H1 (cell line): ENCODE measurements around the gene RIPPLY1. TPM values are rescaled to one million over a fixed set of nuclear protein-coding genes. Genes with fewer than 3 reads are reported as not detected.

Source experiments
- CTCF ChIA-PET: fragments of 300-600 bp; sonication (Branson Sonifier 250); formaldehyde crosslinking; loops from one replicate; lab custom pipeline; 2021; ENCODE audit not compliant: partially characterized antibody; lab: Charles Lee
- POLR2A ChIA-PET: fragments of 300-600 bp; sonication (Branson Sonifier 250); formaldehyde crosslinking; loops from one replicate; lab custom pipeline; 2021; ENCODE audit warnings: inconsistent platforms; ENCODE audit not compliant: partially characterized antibody; lab: Charles Lee
- DNase-seq, 2 experiments: peaks; one replicate each; pipeline versions ENCODE4 v3.0.0 to v3.0.0-alpha.2; 2010 to 2022; ENCODE audit warnings: low spot score in 2 of 2, low read depth in 1 of 2, mixed read lengths in 1 of 2
- FAIRE-seq: peaks from 2 replicates; lab custom pipeline; 2011; peaks lifted over from hg19 to GRCh38; lab: Jason Lieb, UNC
- H2AFZ ChIP-seq: 2 replicates; pipeline ENCODE4 v1.8.1; 2012; ENCODE audit warnings: low read length, inconsistent platforms
- H2AK5ac ChIP-seq: 2 replicates; pipeline ENCODE4 v1.6.1; 2013; ENCODE audit warnings: low read depth, low read length
- H2BK120ac ChIP-seq: replicated peaks from 2 replicates; pipeline ENCODE3; 2013; ENCODE audit warnings: low read depth, low read length, inconsistent platforms
- H2BK12ac ChIP-seq: 2 replicates; pipeline ENCODE4 v1.6.1; 2013; ENCODE audit warnings: low read depth, low read length
- H2BK15ac ChIP-seq: 2 replicates; pipeline ENCODE4 v1.6.1; 2013; ENCODE audit warnings: low read length
- H2BK20ac ChIP-seq: 2 replicates; pipeline ENCODE4 v1.6.1; 2013; ENCODE audit warnings: low read length
- H2BK5ac ChIP-seq: 2 replicates; pipeline ENCODE4 v1.6.1; 2013; ENCODE audit warnings: low read depth, low read length
- H3K14ac ChIP-seq: 2 replicates; pipeline ENCODE4 v1.6.1; 2013; ENCODE audit warnings: inconsistent platforms; ENCODE audit not compliant: insufficient read length
- H3K18ac ChIP-seq: 2 replicates; pipeline ENCODE4 v1.6.1; 2013; ENCODE audit warnings: low read length; ENCODE audit errors: extremely low read depth
- H3K23ac ChIP-seq: 2 replicates; pipeline ENCODE4 v1.6.1; 2013; ENCODE audit warnings: inconsistent platforms; ENCODE audit not compliant: insufficient read length
- H3K23me2 ChIP-seq: 2 replicates; pipeline ENCODE4 v1.6.1; 2013; ENCODE audit warnings: low read depth, low read length
- H3K27ac ChIP-seq: 2 replicates; pipeline ENCODE4 v1.6.1; 2011; ENCODE audit warnings: low read depth, low read length, inconsistent platforms
- H3K27me3 ChIP-seq, 4 experiments: replicated peaks in 1 of 4; 1 replicate in 1 of 4; 2 replicates in 3 of 4; pipeline versions ENCODE4 v1.6.1 to v1.8.1; 2011 to 2013; ENCODE audit warnings: low read length in 3 of 4, mild to moderate bottlenecking in 3 of 4, inconsistent platforms in 2 of 4, mixed read lengths in 2 of 4, moderate library complexity in 1 of 4; ENCODE audit not compliant: control insufficient read depth in 3 of 4, insufficient read depth in 3 of 4; ENCODE audit errors: extremely low read depth in 1 of 4
- H3K36me3 ChIP-seq, 4 experiments: 2 replicates each; pipeline versions ENCODE4 v1.6.1 to v1.8.1; 2011 to 2013; ENCODE audit warnings: mild to moderate bottlenecking in 4 of 4, low read length in 3 of 4, moderate library complexity in 2 of 4, control low read depth in 1 of 4, inconsistent platforms in 1 of 4; ENCODE audit not compliant: insufficient read depth in 4 of 4, control insufficient read depth in 2 of 4
- H3K4ac ChIP-seq: replicated peaks from 2 replicates; pipeline ENCODE3; 2013; ENCODE audit warnings: low read length, low read depth, mixed read lengths, inconsistent platforms; ENCODE audit not compliant: insufficient read length
- H3K4me1 ChIP-seq, 4 experiments: replicated peaks in 1 of 4; 1 replicate in 1 of 4; 2 replicates in 3 of 4; pipeline versions ENCODE4 v1.6.1 to v1.8.1; 2011 to 2013; ENCODE audit warnings: low read length in 3 of 4, inconsistent platforms in 2 of 4, mixed read lengths in 1 of 4; ENCODE audit not compliant: insufficient read depth in 4 of 4, control insufficient read depth in 3 of 4
- H3K4me2 ChIP-seq, 2 experiments: 2 replicates each; pipeline versions ENCODE4 v1.6.1 to v1.8.1; 2011 to 2013; ENCODE audit warnings: low read depth in 2 of 2, low read length in 2 of 2, control low read depth in 1 of 2, inconsistent platforms in 1 of 2, mild to moderate bottlenecking in 1 of 2; ENCODE audit not compliant: insufficient read depth in 1 of 2
- H3K4me3 ChIP-seq, 4 experiments: fragments of 200-600, 300-600 bp in 1 of 4; sonication (generic), shearing (Covaris generic), sonication (Bioruptor Twin) in 1 of 4; 2 replicates each; pipeline versions ENCODE4 v1.5.1 to v1.8.1; 2011 to 2016; ENCODE audit warnings: low read length in 4 of 4, low read depth in 3 of 4, control low read depth in 2 of 4, inconsistent platforms in 2 of 4, mild to moderate bottlenecking in 2 of 4, mixed read lengths in 1 of 4, moderate library complexity in 1 of 4; ENCODE audit not compliant: insufficient read depth in 2 of 4; ENCODE audit errors: extremely low read depth in 1 of 4
- H3K56ac ChIP-seq: replicated peaks from 2 replicates; pipeline ENCODE3; 2013; ENCODE audit warnings: low read depth, mild to moderate bottlenecking, mixed read lengths, low read length, inconsistent platforms; ENCODE audit not compliant: insufficient read length
- H3K79me1 ChIP-seq: 2 replicates; pipeline ENCODE4 v1.6.1; 2013; ENCODE audit warnings: low read depth, low read length, control low read depth
- H3K79me2 ChIP-seq, 2 experiments: 2 replicates each; pipeline versions ENCODE4 v1.6.1 to v1.8.1; 2012 to 2013; ENCODE audit warnings: low read length in 2 of 2, mild to moderate bottlenecking in 2 of 2, inconsistent platforms in 1 of 2; ENCODE audit not compliant: insufficient read depth in 2 of 2, control insufficient read depth in 1 of 2
- H3K9ac ChIP-seq, 4 experiments: replicated peaks in 1 of 4; 1 replicate in 1 of 4; 2 replicates in 3 of 4; pipeline versions ENCODE4 v1.6.1 to v1.8.1; 2011 to 2013; ENCODE audit warnings: low read depth in 3 of 4, low read length in 3 of 4, control low read depth in 2 of 4, mild to moderate bottlenecking in 2 of 4, moderate library complexity in 2 of 4, inconsistent platforms in 1 of 4; ENCODE audit errors: extremely low read depth in 1 of 4
- H3K9me3 ChIP-seq, 2 experiments: 2 replicates each; pipeline versions ENCODE4 v1.6.1 to v1.8.1; 2012 to 2013; ENCODE audit warnings: mild to moderate bottlenecking in 2 of 2, moderate library complexity in 2 of 2, control low read depth in 1 of 2, inconsistent platforms in 1 of 2, low read depth in 1 of 2, low read length in 1 of 2, mixed read lengths in 1 of 2; ENCODE audit not compliant: insufficient read depth in 2 of 2
- H4K20me1 ChIP-seq, 2 experiments: replicated peaks in 1 of 2; 2 replicates each; pipeline versions ENCODE3 to v1.8.1; 2011 to 2013; ENCODE audit warnings: inconsistent platforms in 2 of 2, low read length in 2 of 2, mild to moderate bottlenecking in 1 of 2; ENCODE audit not compliant: insufficient read depth in 2 of 2, control insufficient read depth in 1 of 2
- H4K5ac ChIP-seq: 2 replicates; pipeline ENCODE4 v1.6.1; 2013; ENCODE audit warnings: low read length, low read depth, mixed read lengths, inconsistent platforms; ENCODE audit not compliant: insufficient read length
- H4K8ac ChIP-seq: 2 replicates; pipeline ENCODE4 v1.8.0; 2013; ENCODE audit warnings: mild to moderate bottlenecking, moderate library complexity, low read length, inconsistent platforms; ENCODE audit not compliant: insufficient read depth; ENCODE audit errors: extremely low read depth
- H4K91ac ChIP-seq: replicated peaks from 2 replicates; pipeline ENCODE3; 2013; ENCODE audit warnings: low read length, mixed read lengths, inconsistent platforms; ENCODE audit not compliant: insufficient read length
- BRCA1 ChIP-seq: IDR thresholded peaks from 2 replicates; pipeline ENCODE4 v1.6.1; 2012; ENCODE audit warnings: low read depth, low read length, improper control_type of control experiment
- CBX5 ChIP-seq: fragments of 300-800, 300-1000 bp; sonication (generic); IDR thresholded peaks from 2 replicates; pipeline ENCODE4 v1.7.1; 2016; ENCODE audit warnings: antibody characterized with exemption, low read length, low read depth
- CEBPB ChIP-seq: IDR thresholded peaks from 2 replicates; pipeline ENCODE4 v1.6.1; 2012; ENCODE audit warnings: low read depth, low read length
- EGR1 ChIP-seq: IDR thresholded peaks from 2 replicates; pipeline ENCODE4 v1.6.1; 2011; ENCODE audit warnings: low read depth, low read length, borderline replicate concordance
- EZH2 ChIP-seq: fragments of 200-600 bp; sonication (generic); IDR thresholded peaks from 2 replicates; pipeline ENCODE4 v1.7.1; 2012; ENCODE audit warnings: low read depth, mild to moderate bottlenecking, moderate library complexity, low read length, inconsistent platforms; ENCODE audit not compliant: severe bottlenecking
- FOSL1 ChIP-seq: IDR thresholded peaks from 2 replicates; pipeline ENCODE4 v1.6.1; 2011; ENCODE audit warnings: mild to moderate bottlenecking, low read depth, low read length, moderate library complexity; ENCODE audit not compliant: insufficient read depth
- KDM5A ChIP-seq: fragments of 200-600 bp; IDR thresholded peaks from 2 replicates; pipeline ENCODE4 v1.7.1; 2012; ENCODE audit warnings: mild to moderate bottlenecking, low read length, inconsistent platforms, mixed read lengths
- RBBP5 ChIP-seq: IDR thresholded peaks from 2 replicates; pipeline ENCODE4 v1.7.1; 2012; ENCODE audit warnings: low read depth, mild to moderate bottlenecking, inconsistent platforms, low read length, moderate library complexity, borderline replicate concordance
- WGBS, 2 experiments: shearing (Covaris generic) in 1 of 2; methylation state at CpG; one replicate each; pipeline versions ENCODE4 v1.1.6 to v1.1.7; 2013 to 2015; ENCODE audit warnings: low lambda C conversion rate in 2 of 2, mixed read lengths in 2 of 2, inconsistent platforms in 1 of 2, low coverage in 1 of 2, missing lambda C conversion rate in 1 of 2; ENCODE audit not compliant: insufficient replicate concordance in 2 of 2, insufficient coverage in 1 of 2, insufficient read length in 1 of 2; ENCODE audit errors: extremely low coverage in 1 of 2, missing lambda C conversion rate in 1 of 2; 5-methylcytosine and 5-hydroxymethylcytosine counted together
- polyA plus RNA-seq, 7 experiments: library from polyadenylated mRNA; depleted of rRNA in 3 of 7; stranded (reverse) in 5 of 7; unstranded in 2 of 7; fragments of >200 nt in 5 of 7; fragments of 200-250 nt in 2 of 7; gene quantifications; 1 replicate in 5 of 7; 2 replicates in 1 of 7; 4 replicates in 1 of 7; pipeline versions ENCODE4 v1.2.1 to v1.2.3, GENCODE V29; 2011 to 2013; ENCODE audit warnings: missing spikeins in 2 of 7, mixed read lengths in 2 of 7
- total RNA-seq: library from RNA; stranded (reverse); fragmentation: NEBNext Ultra II Directional; extraction: Animal tissue kit (Norgen Biotek cat#: 25700); gene quantifications from 2 replicates; pipeline ENCODE4 v1.2.1, GENCODE V29; 2021

RIPPLY1 gene
- total and polyA plus RNA-seq, 2 of the 8 experiments (the other 6 are each of a cell fraction or from before 2014, with no cell fraction given) = not detected

- Histone ChIP-seq H3K4me2 (no peak overlapping the region), H3K36me3 (no peaks in the 10 kb centered on the region), H3K4ac (no peak overlapping the region), H3K14ac (no peak overlapping the region), H2AK5ac (no peak overlapping the region), H4K8ac (no peak overlapping the region), H4K5ac (no peak overlapping the region), H4K91ac (no peak overlapping the region), H3K23me2 (no peaks in the 10 kb centered on the region), H3K18ac (no peak overlapping the region), H4K20me1 (no peaks in the 10 kb centered on the region), H3K9me3 (no peaks in the 10 kb centered on the region), H3K9ac (no peak overlapping the region), H3K27ac (no peak overlapping the region), H3K4me3 (no peak overlapping the region), H2BK20ac (no peak overlapping the region), H3K79me2 (no peaks in the 10 kb centered on the region), H2BK120ac (no peak overlapping the region), H3K79me1 (no peaks in the 10 kb centered on the region), H2BK12ac (no peak overlapping the region), H3K4me1 (no peaks in the 10 kb centered on the region; a peak in 1 of 7 replicates), H3K23ac (no peak overlapping the region), H2BK5ac (no peak overlapping the region), H2BK15ac (no peak overlapping the region), H3K27me3 (no peaks in the 10 kb centered on the region), H2AFZ (0 out of 2 replicates have a peak overlapping the region, but pooled peaks have one; percentile 85), H3K56ac (no peak overlapping the region)
- ChIA-PET POLR2A (no interaction called here), CTCF (interaction anchor here (0.6 to 5.1 kb wide), 22 partner anchors 9 to 999 kb away, joined by 3 to 36 read pairs (median 4); partner anchors contain the start of gene RIPPLY1)
- 88% methylated on average over 2 of the region's 3 CpGs; no CpG with 5 or more reads in 1 of the 2 experiments for WGBS, 2 experiments
- no peak for FAIRE-seq
- no peak for DNase-seq
- TF ChIP-seq CEBPB = no peak
- no peak for TF ChIP-seq KDM5A
- no peak for TF ChIP-seq FOSL1
- no peak for TF ChIP-seq EZH2
- TF ChIP-seq BRCA1 = no peak
- TF ChIP-seq EGR1 = no peak
- TF ChIP-seq CBX5 = no peak
- no peak for TF ChIP-seq RBBP5
Measured at GRCh38 chrX:106894978-106895452, 8.1 kb downstream of the RIPPLY1 start.
